Left lung (tissue), 10 donors: ENCODE results near the gene PODN. TPM values are rescaled to one million over a fixed set of nuclear protein-coding genes. Genes with fewer than 3 reads are reported as not detected.

Experiments
- ATAC-seq: fragments of 200-7000 bp; cut with Tn5 transposase; one replicate; pipeline ENCODE4 v1.9.1; 2020; ENCODE audit warnings: moderate library complexity
- DNase-seq, 4 donors: peaks; one replicate each; pipeline ENCODE4 v3.0.0-alpha.2; 2013 to 2020
- H3K27ac ChIP-seq, 2 donors: fragments of 200-600 bp; sonication (generic) in 1 of 2; one replicate each; pipeline versions ENCODE4 v1.5.0 to v1.8.0; 2020 to 2021
- H3K27me3 ChIP-seq, 2 donors: fragments of 200-600 bp; sonication (generic) in 1 of 2; one replicate each; pipeline versions ENCODE4 v1.5.0 to v1.8.0; 2020 to 2021
- H3K36me3 ChIP-seq, 2 donors: fragments of 200-600 bp; sonication (generic) in 1 of 2; one replicate each; pipeline versions ENCODE4 v1.5.0 to v1.8.0; 2020 to 2021
- H3K4me1 ChIP-seq, 2 donors: fragments of 200-600 bp; one replicate each; pipeline ENCODE4 v1.8.0; 2021
- H3K4me3 ChIP-seq, 2 donors: fragments of 200-600 bp; sonication (generic) in 1 of 2; one replicate each; pipeline versions ENCODE4 v1.5.0 to v1.8.0; 2020 to 2021; ENCODE audit warnings: mild to moderate bottlenecking in 1 of 2
- H3K9me3 ChIP-seq, 2 donors: fragments of 200-600 bp; sonication (generic) in 1 of 2; one replicate each; pipeline versions ENCODE4 v1.5.0 to v1.8.0; 2020 to 2021
- CTCF ChIP-seq, 2 donors: fragments of 200-600 bp; sonication (generic) in 1 of 2; IDR thresholded peaks; one replicate each; pipeline versions ENCODE4 v1.5.0 to v1.8.0; 2021; ENCODE audit warnings: antibody characterized with exemption in 2 of 2
- intact Hi-C, 2 donors: fragments of 100-400 bp; cut with DNase I; formaldehyde crosslinking; loops; one replicate each; pipeline versions ENCODE4 v1.11.2 to v1.14.2; 2022
- polyA plus RNA-seq, 6 donors: library from polyadenylated mRNA; unstranded; fragments of 120-200 nt; gene quantifications; one replicate each; pipeline ENCODE4 v1.2.1, GENCODE V29; 2013; ENCODE audit not compliant: insufficient read length in 6 of 6
- total RNA-seq, 2 donors: library from RNA; stranded (reverse); fragmentation: NEBNext Ultra II Directional; extraction: Animal tissue kit (Norgen Biotek cat#: 25700); gene quantifications; one replicate each; pipeline ENCODE4 v1.2.1, GENCODE V29; 2021
- donor health status: DM: no; HTN: yes; CAD: no.
- donor health status: DM: no; HTN: no; CAD: no.

The PODN gene
- total and polyA plus RNA-seq, 8 donors = 10.5 to 48.8 (median 12.1) TPM

GRCh38 chr1:53132176-53132575 lies 70.2 kb downstream of the PODN start:
- ATAC-seq (no peak), DNase-seq (peak in 1 of 4 donors; percentile 13)
- H3K27me3 ChIP-seq = no peaks in the 10 kb centered on the region
- peaks cover 0 to 9% of the 10 kb centered on the region in 2 donors for H3K4me1 ChIP-seq
- no peak overlapping the region for H3K4me3 ChIP-seq
- intact Hi-C loops = no loop called here
- no peak for TF ChIP-seq CTCF (IDR thresholded peaks at IDR 0.05)
- H3K27ac ChIP-seq = no peak overlapping the region
- no peaks in the 10 kb centered on the region for H3K9me3 ChIP-seq
- no peaks in the 10 kb centered on the region for H3K36me3 ChIP-seq

- ATAC-seq (no peak), DNase-seq (no peak)
- intact Hi-C loops = no loop called here
- H3K36me3 ChIP-seq = no peaks in the 10 kb centered on the region
- H3K4me3 ChIP-seq = no peak overlapping the region
- H3K4me1 ChIP-seq = peaks cover 0 to 9% of the 10 kb centered on the region in 2 donors
- peaks cover 0 to 5% of the 10 kb centered on the region in 2 donors for H3K9me3 ChIP-seq
- H3K27ac ChIP-seq = no peak overlapping the region
- no peaks in the 10 kb centered on the region for H3K27me3 ChIP-seq
- TF ChIP-seq CTCF (IDR thresholded peaks at IDR 0.05) = no peak
These were observed 71.4 kb downstream of the PODN start for GRCh38 chr1:53133261-53134041.

- intact Hi-C loops = no loop called here
- H3K36me3 ChIP-seq = no peaks in the 10 kb centered on the region
- H3K9me3 ChIP-seq = peaks cover 0 to 5% of the 10 kb centered on the region in 2 donors
- no peak overlapping the region for H3K27ac ChIP-seq
- peaks cover 0 to 9% of the 10 kb centered on the region in 2 donors for H3K4me1 ChIP-seq
- ATAC-seq (no peak), DNase-seq (no peak)
- no peak overlapping the region for H3K4me3 ChIP-seq
- H3K27me3 ChIP-seq = no peaks in the 10 kb centered on the region
- TF ChIP-seq CTCF (IDR thresholded peaks at IDR 0.05) = no peak
These were observed 72.1 kb downstream of the PODN start for GRCh38 chr1:53134042-53134485.

Other genes starting within 250 kb of the PODN start
- gene ZYG11A, start 219.5 kb upstream of the PODN start, total RNA-seq = under 1 TPM in 1 of 2 donors, not detected in 1; 0.12 TPM
- gene ZYG11A, start 219.5 kb upstream of the PODN start, polyA plus RNA-seq = under 1 TPM; 0.09 to 0.27 (median 0.16) TPM
- gene ECHDC2, start 140.5 kb upstream of the PODN start, total RNA-seq = 10 to 100 TPM; 64.0 to 81.6 TPM
- gene ECHDC2, start 140.5 kb upstream of the PODN start, polyA plus RNA-seq = 100 to 1,000 TPM; 119 to 196 (median 161) TPM
- 100 to 1,000 TPM; 137 to 208 TPM for gene SCP2, start 134.9 kb upstream of the PODN start, total RNA-seq
- gene SCP2, start 134.9 kb upstream of the PODN start, polyA plus RNA-seq = 100 to 1,000 TPM; 130 to 160 (median 148) TPM
- 1 to 10 TPM in 1 of 2 donors, under 1 TPM in 1; 0.44 to 1.2 TPM for gene SLC1A7, start 80.4 kb downstream of the PODN start, total RNA-seq
- under 1 TPM; 0.38 to 0.66 (median 0.56) TPM for gene SLC1A7, start 80.4 kb downstream of the PODN start, polyA plus RNA-seq
- gene CPT2, start 134.6 kb downstream of the PODN start, total RNA-seq = 10 to 100 TPM; 19.1 to 31.4 TPM
- gene CPT2, start 134.6 kb downstream of the PODN start, polyA plus RNA-seq = 10 to 100 TPM; 16.0 to 19.3 (median 18.2) TPM
- gene CZIB, start 158.4 kb downstream of the PODN start, total RNA-seq = 10 to 100 TPM; 50.5 to 55.4 TPM
- gene CZIB, start 158.4 kb downstream of the PODN start, polyA plus RNA-seq = 100 to 1,000 TPM in 2 of 6 donors, 10 to 100 TPM in 4; 91.0 to 103 (median 96.1) TPM
- gene MAGOH, start 176.3 kb downstream of the PODN start, total RNA-seq = 10 to 100 TPM; 31.8 to 33.9 TPM
- gene MAGOH, start 176.3 kb downstream of the PODN start, polyA plus RNA-seq = 10 to 100 TPM; 71.9 to 88.3 (median 80.5) TPM